GM18909 (cell line): ENCODE measurements around the gene MDN1.
"Not testable (repeated sequence)": the region's sequence is repeated elsewhere in the genome, so short reads cannot be mapped to it uniquely, and the experiment has no call there.

ENCODE experiments used
- ATAC-seq: cut with Tn5 transposase; IDR thresholded peaks from one replicate; pipeline ENCODE4 v1.9.1; 2021; ENCODE audit warnings: mild to moderate bottlenecking; ENCODE audit not compliant: unreplicated experiment, poor library complexity

MDN1 gene

GRCh38 chr6:89781070-89782034 is 38.2 kb downstream of the MDN1 start:
- no peak for ATAC-seq

GRCh38 chr6:89777455-89777854 is 42.1 kb downstream of the MDN1 start:
- ATAC-seq, result no peak

GRCh38 chr6:89776583-89777233 is 42.9 kb downstream of the MDN1 start:
- no peak for ATAC-seq

- ATAC-seq, result no peak
These were observed 44.4 kb downstream of the MDN1 start for GRCh38 chr6:89775150-89775549.

GRCh38 chr6:89769572-89769971 is 50.0 kb downstream of the MDN1 start:
- ATAC-seq, result no peak

GRCh38 chr6:89768324-89768723 is 51.3 kb downstream of the MDN1 start:
- no peak for ATAC-seq

- ATAC-seq, result no peak
These were observed 56.0 kb downstream of the MDN1 start for GRCh38 chr6:89763550-89763949.

- ATAC-seq, result no peak
These were observed 60.8 kb downstream of the MDN1 start for GRCh38 chr6:89758830-89759229.

GRCh38 chr6:89750338-89750737 is 69.3 kb downstream of the MDN1 start:
- no peak for ATAC-seq

DNA sequence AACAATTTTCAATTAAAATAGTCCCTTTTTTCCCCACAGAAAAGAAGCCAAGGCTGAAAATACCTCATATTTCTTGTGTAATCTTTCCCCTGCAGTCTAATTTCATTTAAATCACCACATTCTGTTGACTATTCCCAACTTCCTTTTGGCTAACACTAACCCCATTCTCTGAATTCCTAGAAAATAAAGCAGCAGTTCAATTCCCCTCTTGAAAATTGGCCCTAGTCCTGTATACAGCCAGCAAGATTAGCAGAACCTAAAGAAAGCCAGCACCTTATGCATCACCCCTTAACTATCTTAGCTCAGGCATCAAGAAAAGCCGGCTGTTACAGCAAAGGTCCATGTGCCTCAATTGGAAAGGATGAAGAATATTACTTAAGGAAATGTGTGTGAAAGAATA is 69.7 kb downstream of the MDN1 start:
- no peak for ATAC-seq

GRCh38 chr6:89745716-89746115 is 73.9 kb downstream of the MDN1 start:
- no peak for ATAC-seq

DNA sequence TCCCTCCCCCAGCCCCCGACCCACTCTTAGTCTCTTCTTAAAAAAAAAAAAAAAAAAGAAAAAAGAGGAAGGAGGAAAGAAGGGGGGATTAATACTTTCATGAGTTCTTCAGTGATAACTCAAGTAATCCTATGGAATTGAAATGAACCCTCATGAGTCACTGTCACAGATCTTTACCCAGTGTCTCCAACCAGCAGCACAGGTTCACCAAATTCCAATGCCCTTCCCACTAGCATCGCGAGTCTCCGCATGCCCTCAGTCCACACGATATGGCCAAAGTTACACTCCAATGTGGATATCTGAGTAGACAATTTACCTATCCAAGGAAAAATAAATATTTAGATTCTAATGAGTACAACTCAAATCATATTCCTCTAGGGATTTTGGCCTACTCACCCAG is 74.5 kb downstream of the MDN1 start:
- no peak for ATAC-seq

DNA sequence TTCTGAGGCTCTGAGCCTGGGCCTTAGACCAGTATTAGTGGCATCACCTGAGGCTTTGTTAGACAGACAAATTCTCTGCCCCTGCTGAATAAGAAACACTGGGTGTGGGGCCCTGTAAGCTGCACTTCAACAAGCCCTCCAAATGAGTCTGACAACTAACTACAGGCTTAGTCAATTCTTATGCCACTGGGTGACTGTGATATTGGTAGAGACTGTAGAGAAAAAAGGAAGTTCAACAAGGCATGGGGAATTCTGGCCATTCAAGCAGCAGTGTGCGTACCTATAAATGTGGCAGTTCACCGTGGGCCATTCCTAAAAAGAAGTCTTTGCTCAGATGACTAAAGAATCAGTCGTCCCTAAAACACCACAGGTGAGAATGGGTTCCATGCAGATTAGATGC is 82.7 kb downstream of the MDN1 start:
- ATAC-seq, result no peak

- no peak for ATAC-seq
These were observed 85.1 kb downstream of the MDN1 start for GRCh38 chr6:89734526-89734925.

GRCh38 chr6:89731924-89732567 is 87.5 kb downstream of the MDN1 start:
- no peak for ATAC-seq

- not testable (repeated sequence) for ATAC-seq
These were observed 88.3 kb downstream of the MDN1 start for GRCh38 chr6:89731262-89731661.

DNA sequence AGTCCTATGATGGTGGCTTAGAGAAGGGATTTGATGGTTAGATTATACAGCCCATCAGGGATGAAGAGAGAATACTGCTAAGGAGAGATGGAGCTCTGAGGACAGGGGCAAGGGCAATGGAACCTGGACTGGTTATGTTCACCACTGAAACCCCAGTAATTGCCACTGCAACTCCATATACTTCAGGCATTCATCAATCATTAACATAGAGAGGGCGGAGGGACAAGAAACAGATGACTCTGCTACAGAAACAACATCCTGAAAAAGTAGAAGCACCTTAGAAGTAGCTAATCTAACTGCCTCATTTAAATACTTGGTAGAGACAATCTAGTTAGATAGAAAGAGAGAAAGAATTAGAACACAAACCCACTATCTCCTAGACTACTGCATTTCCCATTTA is 89.8 kb downstream of the MDN1 start:
- ATAC-seq, result peak; percentile 88

DNA sequence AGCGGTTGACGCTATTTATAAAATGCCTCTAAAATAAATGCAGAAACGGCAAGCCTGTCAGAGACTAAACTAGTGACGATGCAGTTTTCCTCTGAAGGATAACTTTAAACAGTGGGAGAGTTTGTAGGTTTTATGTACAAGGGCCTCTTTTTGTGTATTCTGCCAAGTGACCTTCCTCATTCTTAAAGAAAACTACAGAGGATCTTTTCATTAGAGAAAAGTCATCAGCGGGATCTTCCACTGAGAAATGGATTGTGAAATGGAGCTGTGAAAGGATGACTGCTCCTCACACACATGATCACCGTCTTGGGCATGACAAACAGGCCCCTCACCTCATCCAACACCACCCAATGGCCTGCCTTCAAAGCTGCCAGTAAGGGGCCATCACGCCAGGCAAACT is 92.1 kb downstream of the MDN1 start:
- ATAC-seq, result no peak

DNA sequence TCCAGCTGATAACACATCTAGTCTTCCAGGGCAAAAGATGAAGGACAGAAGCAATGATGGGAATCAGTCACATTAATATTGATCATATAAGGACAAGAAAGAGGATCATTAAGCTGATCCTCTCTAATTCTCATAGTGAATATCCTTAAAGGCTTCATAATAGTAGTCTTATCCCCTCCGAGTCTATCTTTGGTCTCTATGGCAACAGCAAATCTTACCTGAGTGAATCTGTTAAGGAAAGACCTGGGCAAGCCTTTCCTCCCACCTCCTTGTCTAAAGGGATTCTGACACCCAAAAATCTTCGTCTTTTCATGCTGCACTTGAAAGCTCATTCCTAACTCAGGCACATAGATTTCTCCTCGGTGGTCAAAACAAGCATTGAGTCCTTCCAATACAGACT is 94.6 kb downstream of the MDN1 start:
- no peak for ATAC-seq

- ATAC-seq, result no peak
These were observed 96.5 kb downstream of the MDN1 start for GRCh38 chr6:89723046-89723445.

GRCh38 chr6:89716532-89716931 is 103.1 kb downstream of the MDN1 start:
- ATAC-seq, result no peak
